HG03159 (cell line): Measurements from ENCODE around the gene WDFY1.

Experiments used
- ATAC-seq: cut with Tn5 transposase; IDR thresholded peaks from one replicate; pipeline ENCODE4 v1.9.1; 2021; ENCODE audit warnings: mild to moderate bottlenecking, moderate library complexity; ENCODE audit not compliant: unreplicated experiment

The WDFY1 gene

GRCh38 chr2:223930103-223930976 lies 14.8 kb downstream of the WDFY1 start:
- no peak for ATAC-seq

GRCh38 chr2:223929571-223930102 lies 15.5 kb downstream of the WDFY1 start:
- no peak for ATAC-seq

- no peak for ATAC-seq
Observed at GRCh38 chr2:223928113-223929006, 16.8 kb downstream of the WDFY1 start.

- ATAC-seq, result no peak
Observed at GRCh38 chr2:223925106-223925505, 20.0 kb downstream of the WDFY1 start.

GRCh38 chr2:223923976-223924375 lies 21.2 kb downstream of the WDFY1 start:
- ATAC-seq, result no peak

- no peak for ATAC-seq
Observed at GRCh38 chr2:223922308-223922707, 22.8 kb downstream of the WDFY1 start.

- no peak for ATAC-seq
Observed at GRCh38 chr2:223921204-223921603, 23.9 kb downstream of the WDFY1 start.

GRCh38 chr2:223920109-223920508 lies 25.0 kb downstream of the WDFY1 start:
- ATAC-seq, result no peak

GRCh38 chr2:223918671-223919134 lies 26.4 kb downstream of the WDFY1 start:
- ATAC-seq, result no peak

- no peak for ATAC-seq
Observed at GRCh38 chr2:223916181-223916920, 28.8 kb downstream of the WDFY1 start.

GRCh38 chr2:223915071-223915470 lies 30.1 kb downstream of the WDFY1 start:
- no peak for ATAC-seq

GRCh38 chr2:223914324-223914723 lies 30.8 kb downstream of the WDFY1 start:
- no peak for ATAC-seq

- ATAC-seq, result no peak
Observed at GRCh38 chr2:223909001-223909741, 36.0 kb downstream of the WDFY1 start.

GRCh38 chr2:223908304-223908998 lies 36.7 kb downstream of the WDFY1 start:
- ATAC-seq, result no peak

- no peak for ATAC-seq
Observed at GRCh38 chr2:223905996-223906395, 39.1 kb downstream of the WDFY1 start.

GRCh38 chr2:223901854-223902253 lies 43.3 kb downstream of the WDFY1 start:
- ATAC-seq, result no peak

- no peak for ATAC-seq
Observed at GRCh38 chr2:223901311-223901710, 43.8 kb downstream of the WDFY1 start.

GRCh38 chr2:223900531-223900930 lies 44.6 kb downstream of the WDFY1 start:
- ATAC-seq, result no peak

- no peak for ATAC-seq
Observed at GRCh38 chr2:223900066-223900465, 45.1 kb downstream of the WDFY1 start.
